ENCODE results near the gene PRSS36. TPM values are rescaled to one million over a fixed set of nuclear protein-coding genes. Genes with fewer than 3 reads are reported as not detected.
A peak's percentile ranks its signal among the peaks of the same experiment; 100 is the strongest.
"Not testable (repeated sequence)": the region's sequence is repeated elsewhere in the genome, so short reads cannot be mapped to it uniquely, and the experiment has no call there.

The PRSS36 gene
- total RNA-seq, 1 experiment from 2014 or later = 0.40 TPM

DNA sequence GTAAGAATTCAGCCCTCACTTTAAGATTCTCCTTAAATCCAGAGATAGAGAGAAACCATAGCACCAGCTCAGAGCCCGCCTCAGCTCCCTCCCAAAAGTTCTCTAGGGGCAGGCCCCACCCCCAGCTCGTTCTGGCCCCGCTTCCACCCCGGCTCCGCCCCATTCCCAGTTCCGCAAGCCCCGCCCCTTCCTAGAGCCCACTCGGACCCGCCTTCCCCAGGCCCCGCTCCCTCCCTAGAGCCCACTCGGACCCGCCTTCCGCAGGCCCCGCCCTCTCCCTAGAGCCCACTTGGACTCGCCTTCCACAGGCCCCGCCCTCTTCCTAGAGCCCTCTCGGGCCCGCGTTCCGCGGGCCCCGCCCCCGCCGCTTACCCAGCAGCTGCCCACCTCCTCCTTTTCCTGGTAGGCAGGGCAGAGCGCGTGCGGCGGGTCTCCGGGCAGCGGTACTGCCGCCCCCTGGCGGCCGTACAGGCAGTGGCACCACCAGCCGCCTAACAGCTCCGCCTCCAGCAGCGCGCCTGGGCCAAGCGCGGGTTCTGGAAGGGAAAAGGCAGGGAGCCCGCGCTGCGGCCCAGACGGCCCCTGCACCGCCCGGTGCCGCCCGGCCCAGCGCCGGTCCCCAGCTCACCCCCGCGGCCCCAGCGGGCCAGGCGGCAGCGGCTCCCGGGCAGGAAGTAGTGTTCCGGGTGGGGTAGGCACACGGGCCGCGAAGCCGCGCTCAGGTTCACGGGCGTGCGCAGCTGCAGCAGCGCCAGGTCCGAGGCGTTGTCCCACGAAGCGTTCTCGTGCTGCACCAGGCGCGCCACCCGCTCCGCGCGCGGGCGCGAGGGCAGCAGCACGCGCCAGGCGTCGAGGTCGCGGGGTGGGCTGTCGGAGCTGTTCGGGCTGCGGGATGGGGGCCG lies 7.5 kb downstream of the PRSS36 start:
- DNase-seq (ENCODE audit: low read depth) = peak; percentile 98

- DNase-seq (ENCODE audit: low read depth) = no peak
Observed at GRCh38 chr16:31141489-31142108, 8.3 kb downstream of the PRSS36 start.

DNA sequence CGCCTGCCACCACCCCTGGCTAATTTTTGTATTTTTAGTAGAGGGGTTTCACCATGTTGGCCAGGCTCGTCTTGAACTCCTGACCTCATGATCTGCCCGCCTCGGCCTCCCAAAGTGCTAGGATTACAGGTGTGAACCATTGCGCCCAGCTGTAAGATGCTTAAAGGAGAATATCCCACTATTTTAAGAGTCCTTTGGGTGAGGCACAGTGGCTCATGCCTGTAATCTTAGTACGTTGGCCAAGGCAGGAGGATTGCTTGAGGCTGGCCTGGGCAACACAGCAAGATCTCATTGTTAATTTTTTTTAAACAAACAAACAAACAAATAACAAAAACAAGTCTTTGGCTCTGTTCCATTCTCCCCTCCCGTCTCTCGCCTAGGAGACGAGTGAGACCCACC lies 8.8 kb downstream of the PRSS36 start:
- DNase-seq (ENCODE audit: low read depth) = not testable (repeated sequence)

- DNase-seq (ENCODE audit: low read depth) = peak; percentile 63
Observed at GRCh38 chr16:31138621-31139578, 11.0 kb downstream of the PRSS36 start.

DNA sequence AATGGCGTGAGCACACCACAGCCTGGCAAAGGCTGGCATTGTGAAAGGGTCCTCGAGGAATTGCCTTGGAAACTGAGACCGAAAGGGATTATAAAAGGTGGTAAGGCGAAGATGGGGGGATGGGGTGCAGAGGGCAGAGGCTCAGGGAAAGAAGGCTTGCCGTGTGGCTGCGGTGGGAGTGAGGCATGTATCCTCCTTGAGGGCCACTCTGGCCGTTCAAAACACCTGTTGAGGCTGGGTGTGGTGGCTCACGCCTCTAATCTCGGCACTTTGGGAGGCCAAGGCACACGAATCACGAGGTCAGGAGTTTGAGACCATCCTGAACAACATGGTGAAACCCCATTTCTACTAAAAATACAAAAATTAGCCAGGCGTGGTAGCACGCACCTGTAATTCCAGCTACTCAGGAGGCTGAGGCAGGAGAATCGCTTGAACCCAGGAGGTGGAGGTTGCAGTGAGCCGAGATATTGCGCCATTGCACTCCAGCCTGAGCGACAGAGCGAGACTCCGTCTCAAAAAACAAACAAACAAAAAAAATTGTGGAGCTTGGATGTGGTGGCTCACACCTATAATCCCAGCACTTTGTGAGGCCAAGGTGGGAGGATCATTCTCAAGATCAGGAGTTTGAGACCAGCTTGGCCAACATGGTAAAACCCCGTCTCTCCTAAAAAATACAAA lies 12.9 kb downstream of the PRSS36 start:
- DNase-seq (ENCODE audit: low read depth) = not testable (repeated sequence)

DNA sequence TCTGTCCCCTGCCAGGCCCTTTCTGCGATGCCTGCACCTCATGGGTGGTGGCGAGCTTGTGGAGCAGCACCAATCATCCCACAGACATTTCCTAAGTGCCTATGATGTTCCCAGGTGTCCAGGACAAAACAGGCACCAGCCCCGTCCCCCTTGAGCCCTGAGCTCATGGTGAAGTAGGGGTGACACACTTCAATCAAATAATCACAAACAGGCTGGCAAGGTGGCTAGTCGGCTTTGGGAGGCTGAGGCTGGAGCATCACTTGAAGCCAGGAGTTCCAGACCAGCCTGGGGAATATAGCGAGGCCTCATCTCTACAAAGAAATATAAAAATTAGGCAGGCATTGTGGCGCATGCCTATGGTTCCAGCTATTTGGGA lies 13.6 kb downstream of the PRSS36 start:
- DNase-seq (ENCODE audit: low read depth) = no peak

DNA sequence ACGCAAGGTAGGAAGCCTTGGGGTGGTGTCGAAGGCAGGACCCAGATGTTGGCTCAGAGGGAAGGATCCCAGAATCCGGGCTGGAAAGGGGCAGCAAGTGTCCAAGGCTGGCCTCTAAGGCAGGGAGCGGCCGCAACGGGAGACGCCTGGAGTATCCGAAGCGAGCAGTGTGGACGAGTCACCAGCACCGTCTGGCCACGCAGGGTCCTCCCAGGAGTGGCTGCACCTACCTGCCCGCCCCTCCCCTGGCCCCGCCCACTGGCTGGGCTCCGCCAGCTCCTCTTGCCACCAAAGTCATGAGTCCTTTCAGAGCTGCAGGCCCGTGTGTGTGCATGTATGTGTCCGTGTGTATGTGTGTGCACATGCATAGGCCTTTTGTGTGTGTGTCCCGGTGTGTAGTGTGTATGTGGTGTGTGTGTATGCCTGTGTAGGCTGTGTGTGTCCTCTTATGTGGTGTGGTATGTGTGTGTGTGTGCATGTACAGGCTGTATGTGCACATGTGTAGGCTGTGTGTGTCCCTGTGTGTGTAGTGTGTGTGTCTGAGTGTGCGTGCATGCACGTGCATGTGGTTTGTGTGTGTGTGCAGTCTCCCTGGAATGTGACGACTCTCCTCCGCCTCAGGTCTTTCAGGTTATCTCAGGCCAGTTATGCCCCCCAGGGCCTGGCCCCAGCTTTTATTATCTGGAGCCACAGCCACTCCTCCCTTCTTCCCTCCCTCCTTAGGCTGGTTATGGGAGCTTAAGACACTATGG lies 14.2 kb downstream of the PRSS36 start, which contains the start of gene PRSS8:
Gene PRSS8, minus strand, starts transcription at position 193 of the 752 bp plus-strand sequence. CDS start 229 bp downstream, outside the sequence.
- no peak for DNase-seq (ENCODE audit: low read depth)

- DNase-seq (ENCODE audit: low read depth) = no peak
Observed at GRCh38 chr16:31134625-31135534, 15.0 kb downstream of the PRSS36 start.

DNA sequence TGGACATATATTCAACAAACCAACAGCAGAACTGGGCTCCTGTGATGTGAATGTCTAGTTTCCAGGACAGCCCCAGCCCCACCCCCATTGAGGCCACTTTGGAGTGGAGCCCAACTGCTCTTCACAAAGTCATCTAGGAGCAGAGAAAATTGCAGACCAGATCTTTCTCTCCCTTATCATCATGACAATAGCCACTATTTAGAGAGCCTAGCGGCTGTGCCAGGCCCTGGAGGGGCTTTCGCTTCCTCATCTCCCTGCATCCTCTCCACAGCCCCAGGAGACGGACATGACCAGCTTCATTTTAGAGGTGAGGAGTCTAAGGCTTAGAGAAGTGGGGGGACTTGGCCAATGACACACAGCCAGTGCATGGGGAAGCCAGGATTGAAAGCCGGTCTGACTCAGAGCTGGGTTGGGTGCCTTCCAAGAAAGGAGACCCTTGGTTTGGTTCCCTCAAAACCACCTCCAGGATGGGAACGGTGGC lies 15.7 kb downstream of the PRSS36 start:
- DNase-seq (ENCODE audit: low read depth) = no peak

GRCh38 chr16:31133046-31133501 lies 16.8 kb downstream of the PRSS36 start:
- no peak for DNase-seq (ENCODE audit: low read depth)

GRCh38 chr16:31132303-31132979 lies 17.4 kb downstream of the PRSS36 start:
- DNase-seq (ENCODE audit: low read depth) = no peak

GRCh38 chr16:31131841-31132271 lies 18.0 kb downstream of the PRSS36 start:
- DNase-seq (ENCODE audit: low read depth) = no peak

DNA sequence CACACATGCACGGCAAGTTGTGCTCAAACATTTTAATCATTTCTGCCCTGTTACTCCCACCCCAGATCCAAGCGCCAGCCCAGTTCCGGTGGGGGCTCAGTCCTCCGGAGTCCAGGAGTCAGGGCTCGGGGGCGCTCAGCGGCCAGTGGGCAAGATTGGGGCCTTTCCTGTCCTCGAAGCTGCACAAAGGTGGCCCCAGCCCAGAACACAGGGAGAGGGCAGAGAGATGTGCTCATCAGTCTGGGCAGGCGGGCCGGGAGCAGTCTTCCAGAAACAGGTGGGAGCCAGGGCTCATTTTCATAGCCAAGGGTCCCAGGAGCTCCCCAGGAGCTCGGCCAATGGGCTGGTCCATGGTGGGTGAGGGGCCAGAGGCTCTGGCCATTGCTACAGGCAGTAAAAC lies 18.4 kb downstream of the PRSS36 start:
- no peak for DNase-seq (ENCODE audit: low read depth)

DNA sequence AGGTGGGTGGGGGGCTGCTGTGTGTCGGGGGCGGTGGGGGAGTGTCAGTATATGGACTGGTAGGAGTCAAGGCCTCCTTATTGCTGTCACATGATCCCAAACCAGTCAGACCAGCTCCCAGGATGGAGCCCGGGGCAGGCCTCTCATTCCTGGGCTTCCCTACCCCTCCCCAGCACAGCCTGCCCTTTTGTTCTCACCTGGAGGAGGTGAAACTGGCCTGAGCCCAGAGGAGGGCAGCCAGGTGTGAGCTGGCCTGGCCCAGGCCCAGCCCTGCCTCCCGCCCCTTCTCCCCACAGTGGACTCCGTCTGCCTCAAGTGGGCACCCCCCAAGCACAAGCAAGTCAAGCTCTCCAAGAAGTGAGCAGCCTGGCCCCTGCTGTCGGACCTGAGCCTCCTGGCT lies 19.0 kb downstream of the PRSS36 start:
- DNase-seq (ENCODE audit: low read depth) = no peak

DNA sequence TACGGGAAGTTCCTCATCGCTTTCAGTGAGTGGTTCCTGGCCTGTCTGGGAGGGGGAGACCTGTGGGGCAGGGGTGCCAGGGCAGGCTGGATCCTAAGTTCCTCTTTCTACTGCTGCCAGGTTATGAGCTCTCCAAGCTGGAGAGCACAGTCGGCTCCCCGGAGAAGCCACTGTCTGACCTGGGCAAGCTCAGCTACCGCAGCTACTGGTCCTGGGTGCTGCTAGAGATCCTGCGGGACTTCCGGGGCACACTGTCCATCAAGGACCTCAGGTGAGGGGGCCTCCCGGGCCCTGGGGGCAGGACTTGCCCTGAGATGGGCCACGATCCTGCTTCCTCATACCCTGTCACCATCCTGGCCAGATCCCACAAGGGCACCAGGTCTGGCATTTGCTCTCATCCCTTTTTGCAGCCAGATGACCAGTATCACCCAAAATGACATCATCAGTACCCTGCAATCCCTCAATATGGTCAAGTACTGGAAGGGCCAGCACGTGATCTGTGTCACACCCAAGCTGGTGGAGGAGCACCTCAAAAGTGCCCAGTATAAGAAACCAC lies 19.5 kb downstream of the PRSS36 start:
- DNase-seq (ENCODE audit: low read depth) = no peak

- DNase-seq (ENCODE audit: low read depth) = no peak
Observed at GRCh38 chr16:31129568-31130335, 20.1 kb downstream of the PRSS36 start.

All from LHCN-M2 (cell line).